Measurements from ENCODE around the gene SPACA7. TPM values are rescaled to one million over a fixed set of nuclear protein-coding genes. Genes with fewer than 3 reads are reported as not detected.

The SPACA7 gene
- total RNA-seq, 4 donors from 2014 or later = not detected

GRCh38 chr13:112447306-112447705 is 71.2 kb downstream of the SPACA7 start:
- DNase-seq = no peak
- no peak overlapping the region for H3K4me3 ChIP-seq
- no peak overlapping the region for H3K27ac ChIP-seq
- no peaks in the 10 kb centered on the region for H3K9me3 ChIP-seq
- peaks cover 0 to 11% of the 10 kb centered on the region in 2 donors for H3K27me3 ChIP-seq
- intact Hi-C loops (cut with DNase I; ENCODE audit: low total_unique reads) = no loop called here
- no peaks in the 10 kb centered on the region for H3K36me3 ChIP-seq
- no peaks in the 10 kb centered on the region for H3K4me1 ChIP-seq
- no peak for TF ChIP-seq POLR2A (IDR thresholded peaks at IDR 0.05)
- no peak for TF ChIP-seq CTCF (IDR thresholded peaks at IDR 0.05)

- intact Hi-C loops (cut with DNase I; ENCODE audit: low total_unique reads) = no loop called here
- no peak for DNase-seq
- peaks cover 0 to 6% of the 10 kb centered on the region in 2 donors for H3K27me3 ChIP-seq
These were observed 71.8 kb downstream of the SPACA7 start for GRCh38 chr13:112447761-112448603.

GRCh38 chr13:112448621-112449544 is 72.7 kb downstream of the SPACA7 start:
- H3K36me3 ChIP-seq = no peaks in the 10 kb centered on the region
- H3K9me3 ChIP-seq = no peaks in the 10 kb centered on the region
- no peak overlapping the region for H3K4me3 ChIP-seq
- TF ChIP-seq POLR2A (IDR thresholded peaks at IDR 0.05) = no peak
- TF ChIP-seq CTCF (IDR thresholded peaks at IDR 0.05) = no peak
- H3K27ac ChIP-seq = no peak overlapping the region
- no peaks in the 10 kb centered on the region for H3K4me1 ChIP-seq
- no peak for DNase-seq
- no peaks in the 10 kb centered on the region for H3K27me3 ChIP-seq
- intact Hi-C loops (cut with DNase I; ENCODE audit: low total_unique reads) = no loop called here

More at GRCh38 chr13:112447761-112448603, 71.8 kb downstream of the SPACA7 start:
- no peaks in the 10 kb centered on the region for H3K9me3 ChIP-seq
- no peak overlapping the region for H3K4me3 ChIP-seq
- no peak overlapping the region for H3K27ac ChIP-seq
- no peak for TF ChIP-seq CTCF (IDR thresholded peaks at IDR 0.05)
- TF ChIP-seq POLR2A (IDR thresholded peaks at IDR 0.05) = no peak
- H3K4me1 ChIP-seq = no peaks in the 10 kb centered on the region
- no peaks in the 10 kb centered on the region for H3K36me3 ChIP-seq

GRCh38 chr13:112449545-112449930 is 73.4 kb downstream of the SPACA7 start:
- intact Hi-C loops (cut with DNase I; ENCODE audit: low total_unique reads) = no loop called here
- Histone ChIP-seq H3K9me3 (no peaks in the 10 kb centered on the region), H3K4me3 (no peak overlapping the region), H3K36me3 (no peaks in the 10 kb centered on the region), H3K27me3 (no peaks in the 10 kb centered on the region), H3K4me1 (no peaks in the 10 kb centered on the region), H3K27ac (no peak overlapping the region)
- TF ChIP-seq POLR2A (IDR thresholded peaks at IDR 0.05) = no peak
- TF ChIP-seq CTCF (IDR thresholded peaks at IDR 0.05) = no peak
- DNase-seq = no peak

All from uterus (tissue), 4 donors.